HK-2 (cell line): ENCODE measurements around the gene COL23A1.
"Not testable (repeated sequence)": the region's sequence is repeated elsewhere in the genome, so short reads cannot be mapped to it uniquely, and the experiment has no call there.

Experiments used
- DNase-seq: peaks from one replicate; pipeline ENCODE4 v3.0.0-alpha.2; 2018; ENCODE audit not compliant: unreplicated experiment

The COL23A1 gene

DNA sequence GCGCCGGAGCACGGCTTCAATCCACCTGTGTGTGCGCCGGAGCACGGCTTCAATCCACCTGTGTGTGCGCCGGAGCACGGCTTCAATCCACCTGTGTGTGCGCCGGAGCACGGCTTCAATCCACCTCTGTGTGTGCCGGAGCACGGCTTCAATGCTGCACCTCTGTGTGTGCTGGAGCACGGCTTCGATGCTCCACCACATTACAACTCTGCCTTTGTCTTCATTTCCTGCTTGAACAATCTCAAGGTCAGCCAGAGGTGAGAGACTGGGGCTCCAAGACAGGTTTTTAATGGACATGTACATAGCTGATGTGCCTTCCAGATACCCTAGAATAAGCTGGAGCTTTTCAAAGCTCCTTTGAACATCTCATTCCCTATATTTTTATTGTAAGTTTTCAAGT is 287.9 kb downstream of the COL23A1 start:
- not testable (repeated sequence) for DNase-seq

DNA sequence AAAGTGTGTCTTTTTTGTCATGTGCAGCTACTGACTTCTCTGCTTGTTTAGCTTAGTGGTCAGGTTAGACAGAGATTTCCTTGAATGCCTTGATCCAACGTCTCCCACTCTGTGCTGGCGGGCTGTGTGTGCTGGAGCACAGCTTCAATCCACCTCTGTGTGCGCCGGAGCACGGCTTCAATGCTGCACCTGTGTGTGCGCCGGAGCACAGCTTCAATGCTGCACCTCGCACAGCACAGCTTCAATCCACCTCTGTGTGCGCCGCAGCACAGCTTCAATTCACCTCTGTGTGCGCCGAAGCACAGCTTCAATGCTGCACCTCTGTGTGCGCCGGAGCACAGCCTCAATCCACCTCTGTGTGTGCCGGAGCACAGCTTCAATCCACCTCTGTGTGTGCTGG is 288.6 kb downstream of the COL23A1 start:
- no peak for DNase-seq

DNA sequence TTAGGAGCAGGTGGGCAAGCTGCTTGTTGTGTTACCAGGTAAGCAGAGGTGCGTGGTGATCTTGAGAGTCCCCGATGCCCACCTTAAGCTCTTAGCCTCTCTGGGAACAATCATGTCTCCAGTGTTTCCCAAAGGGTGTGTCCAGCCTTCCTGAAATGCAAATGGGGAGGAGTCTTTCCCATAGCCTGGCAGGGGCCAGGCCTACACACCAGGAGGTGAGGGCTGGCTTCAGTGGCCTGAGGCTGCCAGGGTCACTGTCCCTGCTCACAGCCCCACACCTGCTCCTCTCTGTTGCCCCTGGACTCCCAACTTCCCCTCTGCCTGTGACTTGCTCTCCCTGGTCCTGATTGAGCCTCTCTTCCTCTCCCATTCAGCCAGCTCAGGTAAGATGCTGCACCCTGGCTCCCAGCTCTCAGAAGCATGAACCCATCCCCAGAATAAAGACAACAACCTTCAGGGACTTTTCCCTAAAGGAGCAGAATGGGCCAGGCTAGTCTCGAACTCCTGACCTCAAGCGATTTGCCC is 291.8 kb downstream of the COL23A1 start:
- DNase-seq, result no peak

DNA sequence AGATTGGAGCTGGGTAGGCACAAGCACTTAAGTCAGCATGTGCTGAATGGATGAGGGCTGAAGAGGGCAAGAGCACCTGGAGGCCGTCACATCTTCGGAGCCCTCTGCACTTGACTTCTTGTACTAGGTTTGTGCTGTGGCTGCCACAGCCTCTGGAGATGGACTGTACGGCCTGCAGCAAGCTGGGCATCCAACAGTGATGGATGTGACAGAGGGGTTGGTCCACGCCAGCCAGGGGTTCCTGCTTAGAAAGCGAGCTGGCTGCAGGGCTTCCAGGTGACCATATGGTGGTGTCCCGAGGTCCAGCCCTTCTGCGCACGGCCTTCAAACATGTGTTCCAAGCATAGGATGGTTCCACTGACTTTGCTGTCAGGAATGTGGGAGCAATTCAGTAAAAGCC is 292.4 kb downstream of the COL23A1 start:
- DNase-seq, result no peak

DNA sequence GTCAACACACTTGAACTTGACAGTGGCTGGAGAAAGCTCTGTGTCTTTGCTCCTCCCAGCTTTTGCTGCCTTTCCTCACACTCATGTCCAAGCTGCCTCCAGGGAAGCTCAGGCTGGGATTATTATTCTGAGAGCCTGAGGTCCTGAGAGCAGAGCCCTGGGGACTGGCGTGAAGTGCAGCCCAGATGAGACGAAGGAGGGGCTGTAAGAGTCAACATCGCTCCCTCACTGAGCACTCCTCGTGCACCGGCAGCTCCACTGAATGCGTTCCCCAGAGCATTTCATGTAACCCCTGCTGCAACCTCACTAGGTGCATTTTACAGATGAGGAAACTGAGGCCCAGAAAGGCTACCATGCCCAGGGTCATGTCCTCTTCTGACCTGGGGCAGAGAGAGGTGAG is 294.1 kb downstream of the COL23A1 start:
- DNase-seq, result no peak

DNA sequence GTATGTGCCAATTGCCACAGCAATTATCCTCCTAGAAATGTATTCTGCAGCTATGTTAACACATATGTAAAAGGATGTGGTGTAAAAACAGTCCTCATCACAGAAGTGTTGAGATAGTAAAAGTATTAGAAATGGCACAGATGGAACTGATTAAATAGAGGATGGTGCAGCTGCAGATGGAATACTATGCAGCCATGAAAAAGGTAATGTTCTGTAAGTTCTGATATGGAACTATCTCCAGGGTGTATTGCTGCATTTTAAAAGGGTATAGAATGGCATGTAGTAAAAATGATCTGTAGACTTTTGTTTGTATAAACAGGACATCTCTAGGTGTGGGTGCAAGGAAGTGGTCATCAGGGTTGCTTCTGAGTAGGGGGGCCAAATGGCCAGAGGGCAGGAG is 294.6 kb downstream of the COL23A1 start:
- DNase-seq, result no peak

DNA sequence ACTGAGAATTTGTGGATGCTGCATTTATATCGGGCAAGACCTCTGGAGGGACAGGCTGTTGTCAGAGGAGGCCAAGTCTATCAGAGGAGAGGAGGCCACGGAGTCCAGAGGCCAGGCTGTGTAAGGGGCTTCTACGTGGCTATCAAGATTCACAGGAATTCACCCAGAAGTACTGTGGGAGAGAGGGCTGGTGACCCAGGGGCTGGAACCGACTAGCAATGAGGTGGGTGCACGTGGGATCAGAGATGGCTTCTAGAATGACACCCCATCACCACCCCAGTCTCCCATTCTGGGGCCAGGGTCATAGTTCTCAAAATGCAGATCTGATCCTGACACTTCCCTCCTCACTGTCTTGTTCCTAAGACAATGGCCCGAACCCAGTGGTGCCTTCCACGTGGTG is 296.4 kb downstream of the COL23A1 start:
- no peak for DNase-seq

DNA sequence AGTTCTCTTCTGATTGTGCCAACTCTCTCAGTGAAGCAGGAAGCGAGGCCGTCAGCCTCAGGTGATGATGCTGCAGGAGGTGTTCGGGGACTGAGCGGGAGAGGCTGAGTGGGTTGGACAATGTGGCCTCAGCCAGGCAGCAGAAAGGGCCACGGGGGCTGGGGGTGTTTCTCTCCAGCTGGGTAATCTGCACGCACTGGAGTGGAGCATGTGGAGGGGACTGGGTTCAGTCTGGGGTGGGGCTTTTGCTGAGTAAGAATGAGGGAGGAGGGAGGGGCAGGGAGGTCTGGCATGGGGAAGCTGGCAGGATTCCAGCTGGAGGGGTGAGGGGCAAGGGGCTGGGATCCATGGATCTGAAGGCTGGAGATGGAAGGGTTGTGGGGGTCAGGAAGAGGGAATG is 296.8 kb downstream of the COL23A1 start:
- no peak for DNase-seq

DNA sequence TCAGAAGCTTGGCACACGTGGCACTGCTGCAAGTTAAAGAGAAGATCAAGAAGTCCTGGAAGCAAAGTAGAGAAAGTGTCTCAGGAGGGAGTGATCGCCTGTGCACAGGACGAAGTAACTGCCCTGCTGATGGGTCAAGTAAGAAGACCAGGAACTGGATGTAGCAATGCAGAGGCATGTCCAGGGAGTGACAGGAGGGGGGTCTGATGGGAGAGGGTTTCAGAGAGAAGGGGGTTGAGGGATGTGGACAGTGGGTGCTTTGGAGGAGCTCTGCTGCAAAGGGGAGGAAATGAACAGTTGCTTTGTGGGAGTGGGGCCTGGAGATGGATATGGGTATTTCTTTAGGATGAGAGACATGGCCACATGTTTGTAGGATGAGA is 297.4 kb downstream of the COL23A1 start:
- no peak for DNase-seq

DNA sequence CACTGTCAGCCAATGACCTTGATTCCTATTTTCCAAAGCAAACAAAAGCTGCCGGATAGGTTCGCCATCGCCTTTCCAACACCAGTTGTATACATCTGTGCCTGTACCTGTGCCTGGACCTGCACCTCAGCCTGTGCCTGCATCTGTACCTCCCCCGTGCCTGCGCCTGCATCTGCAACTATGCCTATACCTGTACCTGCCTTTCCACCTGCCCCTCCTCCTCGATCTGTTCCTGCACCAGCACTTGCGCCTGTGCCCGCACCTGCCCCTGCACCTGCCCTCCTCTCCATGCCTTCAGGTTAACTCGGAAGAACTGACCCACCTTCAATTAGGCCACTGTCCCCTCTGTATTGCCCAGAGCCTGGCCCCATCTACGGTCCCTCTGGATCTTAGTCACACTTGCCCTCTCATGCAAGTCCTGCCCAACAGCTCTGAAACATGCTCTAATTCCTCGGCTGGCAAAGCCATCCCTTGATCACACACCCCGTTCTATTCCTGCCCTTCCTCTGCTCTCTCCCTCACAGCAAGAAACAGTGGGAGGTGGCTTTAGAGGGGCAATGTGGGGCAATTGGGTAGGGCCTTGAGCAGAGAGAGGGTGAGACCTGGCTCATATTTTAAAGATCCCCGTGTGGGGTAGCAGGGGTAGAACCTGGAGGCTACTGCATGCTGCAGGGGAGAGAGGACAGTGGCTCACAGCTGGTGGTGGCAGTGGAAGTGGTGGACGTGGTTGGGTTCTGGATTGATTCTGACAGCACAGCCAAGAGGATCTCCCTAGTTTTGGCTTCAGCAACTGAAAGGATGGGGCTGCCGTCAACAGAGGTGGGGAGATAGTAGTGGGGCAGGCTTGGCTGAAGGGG is 298.0 kb downstream of the COL23A1 start:
- no peak for DNase-seq

DNA sequence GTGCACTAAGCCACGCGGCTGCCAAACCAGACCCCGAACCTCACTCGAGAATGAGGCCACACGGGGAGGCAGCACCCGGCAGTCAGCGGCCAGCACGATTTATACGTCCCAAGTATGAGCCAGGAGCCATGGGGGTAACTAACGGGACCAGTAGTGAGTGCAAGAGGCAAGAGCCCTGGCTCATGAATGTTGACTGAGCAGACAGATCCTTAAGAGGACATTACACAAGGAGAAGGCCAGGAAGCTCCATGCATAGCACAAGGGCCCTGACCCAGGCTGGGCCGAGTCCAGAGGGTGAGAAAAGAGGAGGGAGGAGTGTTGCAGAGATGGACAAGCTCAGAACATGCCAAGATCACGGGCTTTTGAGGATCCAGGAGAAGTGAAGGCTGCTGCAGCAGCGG is 299.0 kb downstream of the COL23A1 start:
- no peak for DNase-seq

DNA sequence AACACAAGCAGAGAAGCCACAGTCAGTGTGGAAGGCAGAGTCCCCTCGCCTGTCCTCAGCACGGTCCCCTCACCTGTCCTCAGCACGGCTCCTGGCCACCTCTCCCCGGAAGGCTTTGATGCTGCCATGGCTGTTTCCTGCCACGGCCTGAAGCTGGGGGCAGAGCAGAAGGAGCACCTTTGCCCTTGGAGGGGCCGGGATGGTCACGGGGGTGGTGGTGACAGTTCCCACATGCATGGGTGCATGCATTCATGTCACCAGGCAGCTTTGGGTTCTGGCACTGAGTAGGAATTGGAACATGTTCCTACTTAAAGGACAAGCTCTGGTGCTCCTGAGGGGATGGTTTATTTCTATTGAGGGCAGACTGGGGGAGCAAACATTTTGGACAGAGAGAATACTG is 299.8 kb downstream of the COL23A1 start:
- DNase-seq, result no peak

DNA sequence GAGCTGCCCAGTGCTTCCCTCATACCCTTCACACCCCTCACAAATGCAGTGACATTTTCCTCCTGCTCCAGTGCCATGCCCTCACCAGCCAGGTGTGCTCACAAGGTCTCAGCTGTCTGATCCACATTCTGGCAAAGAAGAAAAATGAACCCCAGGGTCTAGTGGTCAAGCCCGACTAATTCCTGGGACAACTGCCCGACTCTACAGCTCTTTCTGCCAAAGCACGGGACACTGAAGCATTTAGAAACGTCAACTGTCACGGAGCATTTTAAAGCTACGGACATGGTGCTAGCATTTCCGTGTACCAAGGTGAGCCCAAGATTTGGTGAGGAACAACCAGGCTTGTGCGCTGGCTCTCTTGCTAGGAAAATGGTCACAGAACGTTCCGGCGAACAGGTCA is 300.8 kb downstream of the COL23A1 start:
- DNase-seq, result no peak

DNA sequence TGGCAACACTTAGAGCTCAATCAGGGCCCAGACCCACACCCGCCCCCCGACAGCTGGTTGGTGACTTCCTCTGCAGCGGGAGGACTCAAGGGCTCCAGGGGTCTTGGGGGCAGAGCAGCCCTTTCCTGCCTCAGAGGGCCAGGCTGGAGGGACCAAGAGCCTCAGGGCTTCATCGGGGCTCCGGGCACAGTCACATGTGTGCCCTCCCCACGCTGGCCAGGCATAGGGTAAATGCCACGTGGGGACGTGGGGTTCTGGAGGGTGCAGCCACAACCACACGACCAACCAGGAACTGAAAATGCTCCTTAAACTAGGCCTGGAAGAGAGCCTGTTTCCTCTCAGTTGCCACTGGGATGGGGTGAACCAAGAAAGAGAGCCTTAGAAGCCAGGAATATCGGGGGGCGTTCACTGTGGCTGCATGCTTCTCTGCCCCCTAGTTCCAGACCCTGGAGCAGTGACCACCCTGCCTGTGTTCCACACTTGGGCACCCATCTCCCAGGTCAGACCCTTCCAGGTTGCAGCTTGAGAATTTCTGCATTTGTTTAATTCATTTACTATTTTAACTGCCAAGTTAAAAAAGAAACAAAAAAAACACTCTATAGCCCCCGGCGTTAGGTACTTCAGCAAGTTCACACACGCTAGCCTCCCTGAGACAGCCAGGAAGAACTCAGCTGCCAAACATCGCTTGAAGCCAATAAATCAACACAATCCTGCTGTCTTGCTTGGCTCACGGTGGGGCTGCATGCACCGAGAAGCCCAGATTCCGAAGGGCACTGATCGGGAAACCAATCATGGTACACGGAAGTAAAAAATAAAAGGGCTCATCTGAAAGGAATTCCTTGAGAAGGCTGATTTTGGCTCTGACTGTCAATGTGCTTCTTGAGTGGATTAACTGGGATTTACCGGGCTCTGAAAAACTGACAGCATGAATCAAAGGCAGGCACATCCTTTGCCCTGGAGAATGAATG is 301.5 kb downstream of the COL23A1 start:
- DNase-seq, result no peak

DNA sequence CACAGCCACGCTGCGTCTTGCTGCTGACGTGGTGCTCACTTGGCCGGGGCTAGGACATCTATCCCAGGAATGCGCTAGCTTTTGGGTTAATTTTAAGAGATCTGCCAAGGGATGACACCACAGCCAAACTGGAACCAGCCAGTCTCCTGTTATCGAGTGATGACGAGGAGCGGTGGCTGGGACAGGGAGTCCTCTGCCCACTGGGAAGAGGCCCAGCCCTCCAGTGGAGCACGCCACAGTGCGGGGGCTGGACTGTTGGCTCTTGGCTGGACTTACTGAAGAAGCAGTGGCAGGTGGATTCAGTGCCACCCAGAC is 302.4 kb downstream of the COL23A1 start:
- no peak for DNase-seq

DNA sequence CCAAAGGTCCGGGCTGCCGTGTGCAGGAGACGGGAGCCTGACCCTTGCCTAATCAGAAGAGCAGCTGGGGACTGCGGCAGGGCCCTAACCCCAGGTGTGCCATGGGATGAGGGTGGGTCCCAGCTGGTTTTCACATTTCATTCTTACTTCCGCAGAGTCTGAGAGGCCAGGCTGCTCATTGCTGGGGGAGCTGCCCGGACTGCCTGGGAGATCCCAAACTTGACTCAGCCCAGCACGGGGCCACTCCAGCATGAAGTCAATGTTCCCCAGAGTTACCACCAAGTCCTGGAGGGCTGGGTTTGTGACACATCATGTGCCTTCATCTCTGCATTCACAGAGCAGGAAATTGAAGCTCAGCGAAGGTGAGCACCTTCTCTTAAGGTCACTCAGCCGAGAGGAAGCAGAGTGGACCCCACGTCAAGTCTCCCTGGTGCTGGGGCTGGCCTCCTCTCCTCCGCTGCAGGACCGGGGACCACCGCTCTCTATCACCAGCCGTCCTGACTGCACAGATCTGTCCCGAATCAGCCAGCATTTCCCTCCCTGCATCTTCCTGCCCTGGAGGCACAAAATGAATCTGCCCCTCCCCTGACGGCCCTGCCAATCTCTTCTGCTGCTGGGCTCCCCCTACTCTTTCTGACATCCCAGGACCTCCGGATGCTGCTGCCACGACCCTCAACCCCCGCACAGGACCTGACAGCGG is 303.0 kb downstream of the COL23A1 start:
- no peak for DNase-seq

DNA sequence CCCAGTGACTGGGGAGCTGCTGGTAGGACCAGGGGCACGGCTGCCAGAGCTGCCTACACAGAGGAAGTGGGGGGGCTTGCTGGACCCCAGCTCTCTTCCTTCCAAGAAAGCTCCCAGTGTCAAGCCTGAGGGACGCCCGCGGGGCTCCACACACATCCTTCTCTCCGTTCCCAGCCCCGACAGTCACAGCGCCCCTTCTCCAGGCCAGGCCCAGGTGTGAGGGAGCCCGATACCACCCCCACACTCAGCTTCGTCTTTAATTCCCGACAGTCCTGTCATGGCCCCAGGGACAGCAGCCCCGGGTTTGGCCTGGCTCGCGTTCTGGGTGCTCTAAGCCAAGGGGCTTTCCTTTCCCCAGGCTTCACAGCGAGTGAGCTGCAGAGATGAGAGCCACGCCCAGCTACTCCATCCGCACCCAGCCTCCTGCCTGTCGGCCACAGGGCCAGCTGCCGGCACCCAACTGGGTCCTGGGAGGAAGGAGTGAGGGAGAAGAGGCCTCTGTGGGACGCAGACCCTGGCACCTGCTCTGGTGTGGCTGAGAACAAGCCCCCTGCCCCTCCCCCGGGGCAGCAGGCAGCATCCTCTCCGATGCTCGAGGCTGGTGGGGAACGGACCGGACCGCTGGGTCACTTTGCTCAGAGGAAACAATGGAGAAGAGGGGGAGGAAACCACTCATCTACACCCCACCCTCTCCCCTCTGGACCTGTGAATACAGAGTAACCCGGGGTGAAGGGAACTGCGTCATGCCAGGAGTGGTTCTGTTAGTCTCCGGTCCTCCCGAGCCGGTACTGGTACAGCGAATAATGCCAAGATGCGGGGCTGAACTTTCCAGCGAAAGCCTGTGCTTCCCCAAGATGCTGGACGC is 303.7 kb downstream of the COL23A1 start:
- DNase-seq, result no peak

DNA sequence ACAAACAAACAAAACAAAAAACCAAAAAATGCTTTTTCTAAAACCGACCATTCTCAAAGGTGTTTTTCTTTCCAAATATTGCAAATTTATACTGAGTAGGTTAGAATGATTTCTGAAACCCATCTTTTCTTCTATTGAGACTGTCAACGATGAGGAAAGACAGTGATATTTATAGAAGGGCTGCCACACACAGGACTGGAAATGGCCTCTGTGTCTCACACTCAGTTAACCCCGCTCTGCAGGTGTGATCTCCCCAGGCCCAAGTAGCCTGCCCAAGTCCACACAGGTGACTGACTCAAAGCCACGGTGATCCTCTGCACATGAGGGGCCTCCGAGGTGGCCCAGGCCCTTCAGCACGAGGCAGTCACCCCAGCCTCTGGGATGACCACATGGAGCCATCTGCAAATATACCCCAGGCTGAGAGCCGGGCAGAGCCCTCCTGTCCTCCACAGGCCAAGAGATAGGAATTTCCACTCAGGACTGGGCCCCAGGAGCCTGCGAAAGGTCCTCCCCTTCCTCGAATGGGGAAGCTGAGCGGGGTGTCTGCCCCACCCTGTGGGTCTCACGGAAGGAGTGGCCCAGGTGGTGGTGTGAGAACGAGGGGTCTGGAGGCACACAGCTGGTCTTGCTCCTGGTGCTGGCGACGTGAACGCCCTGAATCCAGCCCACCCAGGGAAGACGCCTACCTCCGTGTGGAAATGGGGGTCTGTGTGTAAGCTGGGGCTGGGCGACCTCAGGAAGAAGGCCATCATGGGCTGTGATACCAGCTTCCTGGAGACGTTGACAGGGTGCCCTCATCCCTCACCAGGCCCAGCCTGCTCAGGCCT is 304.6 kb downstream of the COL23A1 start:
- DNase-seq, result no peak

DNA sequence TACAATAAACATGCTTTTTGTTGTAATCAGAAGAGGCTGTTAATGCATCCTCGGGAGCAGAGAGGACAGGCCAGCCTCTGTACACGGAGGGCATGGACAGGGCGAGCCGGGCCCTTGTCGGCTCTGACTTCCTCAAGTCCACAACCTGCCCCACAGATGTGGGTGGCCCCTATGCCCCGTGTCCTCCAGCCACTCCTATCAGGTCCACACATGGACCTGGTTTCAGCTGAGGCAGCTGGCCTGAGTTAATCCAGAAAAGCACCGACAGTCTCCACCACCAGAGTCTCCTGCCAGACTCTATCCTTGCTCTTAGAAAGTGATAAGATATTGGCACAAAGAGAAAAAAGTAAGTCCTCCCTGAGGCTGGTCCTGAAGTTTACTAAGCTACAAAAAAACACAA is 305.2 kb downstream of the COL23A1 start:
- DNase-seq, result no peak

DNA sequence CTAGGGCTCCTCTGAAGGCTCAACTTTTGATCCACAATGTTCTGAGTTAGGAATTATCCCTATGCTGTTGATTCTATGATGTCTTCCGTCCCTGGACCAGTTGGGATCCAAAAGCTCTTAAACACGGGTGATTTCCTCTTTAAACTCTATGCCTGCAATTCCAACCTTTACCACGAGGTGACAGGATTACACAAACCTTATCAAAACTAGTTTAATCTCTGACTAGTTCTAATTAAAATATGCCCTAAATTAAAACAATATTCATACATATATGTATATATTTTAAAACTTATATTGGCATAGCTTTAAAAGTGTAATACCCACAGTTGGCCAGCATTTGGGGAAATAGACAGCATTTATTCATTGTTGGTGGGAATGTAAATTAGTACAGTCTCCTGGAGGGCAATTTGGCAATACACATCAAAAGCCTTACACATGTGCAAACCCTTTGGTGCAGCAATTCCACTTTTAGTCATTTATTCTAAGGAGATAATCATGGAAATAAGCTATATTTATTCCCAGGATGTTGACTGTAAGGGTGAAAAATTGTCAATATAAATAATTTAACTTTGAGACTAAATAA is 306.0 kb downstream of the COL23A1 start:
- DNase-seq, result no peak
